ENCODE data around the gene LINGO4.
"Not testable (repeated sequence)": the region's sequence is repeated elsewhere in the genome, so short reads cannot be mapped to it uniquely, and the experiment has no call there.

Gene LINGO4

DNA sequence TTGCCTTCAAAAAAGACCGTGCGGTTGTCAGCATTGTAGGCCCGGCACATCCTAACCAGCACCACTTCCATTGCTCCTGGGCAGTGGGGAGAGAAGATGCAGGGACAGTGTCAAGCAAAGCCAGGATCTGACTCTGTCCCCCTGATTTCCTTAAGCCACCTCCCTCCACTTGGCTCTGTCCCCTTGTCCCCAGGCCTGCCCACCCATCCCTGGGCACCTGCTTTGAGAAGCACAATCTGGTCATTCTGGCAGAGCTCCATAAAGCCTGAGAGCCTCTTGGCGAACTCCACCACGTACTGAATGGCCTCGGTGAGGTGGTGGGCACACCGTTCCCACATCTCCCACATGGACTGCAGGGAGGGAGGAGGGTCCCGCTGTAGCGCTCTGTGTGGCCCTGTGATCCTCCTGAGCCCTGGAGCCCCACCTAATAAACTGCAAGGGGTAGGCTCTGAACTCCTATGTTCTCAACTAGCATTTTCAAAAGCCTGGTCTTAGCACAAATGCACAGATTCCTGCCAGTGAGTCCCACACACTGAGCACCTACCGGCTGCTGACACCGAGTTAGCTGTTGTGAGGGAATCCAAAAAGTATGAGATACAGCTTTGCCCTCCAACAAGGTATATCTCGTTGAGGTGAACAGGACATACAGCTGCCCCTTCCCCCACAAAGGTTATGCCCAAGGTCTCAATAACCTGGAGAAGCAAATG lies 8.2 kb upstream of the LINGO4 start:
- DNase-seq = no peak

GRCh38 chr1:151811181-151811580 lies 6.0 kb upstream of the LINGO4 start:
- DNase-seq = no peak

- no peak for DNase-seq
Measured at GRCh38 chr1:151809985-151810556, 4.9 kb upstream of the LINGO4 start.

GRCh38 chr1:151809290-151809984 lies 4.2 kb upstream of the LINGO4 start:
- no peak for DNase-seq

- DNase-seq = no peak
Measured at GRCh38 chr1:151807766-151808165, 2.5 kb upstream of the LINGO4 start.

DNA sequence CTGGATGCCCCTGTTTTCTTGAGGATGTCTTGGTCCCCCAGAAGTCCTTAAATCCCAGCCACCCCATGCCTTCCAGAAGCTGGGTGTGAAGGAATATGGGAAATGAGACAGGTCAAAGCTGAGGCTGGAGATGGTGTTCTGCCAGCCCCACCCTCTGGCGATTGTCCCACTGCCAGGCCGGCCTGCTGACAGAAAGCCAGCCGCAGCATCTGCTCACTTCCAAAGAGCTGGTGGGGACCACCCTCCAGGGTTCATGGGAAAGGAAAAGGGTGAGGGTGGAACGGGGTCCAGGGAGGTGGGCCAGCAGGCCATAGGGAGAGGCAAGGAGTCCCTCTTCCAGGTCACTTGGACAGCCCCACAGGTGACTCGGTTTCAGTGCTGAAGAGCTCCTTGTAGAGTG lies 1.9 kb upstream of the LINGO4 start:
- no peak for DNase-seq

- no peak for DNase-seq
Measured at GRCh38 chr1:151806170-151806569, 951 bp upstream of the LINGO4 start.

DNA sequence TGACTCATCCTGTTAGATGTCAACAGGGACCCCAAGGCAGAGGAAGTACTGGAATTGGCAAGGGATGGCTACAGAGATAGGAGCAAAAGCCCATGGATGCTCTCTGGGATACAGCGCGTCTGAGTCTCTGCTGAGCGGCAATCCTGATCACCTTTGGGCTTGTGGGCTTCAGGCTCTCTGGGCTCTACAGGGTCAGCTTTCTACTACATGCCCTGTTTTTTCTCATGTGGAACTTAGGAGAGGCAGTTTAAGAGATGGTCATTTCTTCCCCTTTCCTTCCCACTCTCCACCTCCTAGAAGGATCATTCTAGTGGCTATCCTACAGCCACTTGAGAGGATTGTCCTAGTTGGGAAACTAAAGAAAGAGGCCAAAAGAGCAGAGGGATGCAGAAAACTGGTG lies 1.3 kb downstream of the LINGO4 start:
- no peak for DNase-seq

- DNase-seq = no peak
Measured at GRCh38 chr1:151803164-151803563, 2.1 kb downstream of the LINGO4 start.

DNA sequence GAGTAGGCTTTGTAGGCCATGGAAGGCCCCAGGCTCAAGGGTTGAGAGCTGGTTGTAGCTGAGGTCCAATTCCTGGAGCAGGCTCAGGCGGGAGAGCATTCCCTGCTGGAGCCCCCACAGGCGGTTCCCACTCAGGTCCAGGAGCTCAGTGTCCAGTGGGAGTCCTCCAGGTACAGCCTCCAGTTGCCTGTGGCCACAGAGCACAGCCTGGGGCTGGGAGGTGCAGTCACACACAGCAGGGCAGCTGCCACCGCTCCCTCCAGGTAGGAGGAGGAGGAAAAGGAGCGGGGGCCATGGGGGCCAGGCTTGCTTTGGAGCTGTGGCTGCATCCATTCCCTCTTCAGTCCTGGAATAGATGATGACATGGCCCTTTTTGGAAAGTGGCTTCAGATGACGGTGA lies 2.8 kb downstream of the LINGO4 start:
- no peak for DNase-seq

- DNase-seq = no peak
Measured at GRCh38 chr1:151801846-151802245, 3.4 kb downstream of the LINGO4 start.

DNA sequence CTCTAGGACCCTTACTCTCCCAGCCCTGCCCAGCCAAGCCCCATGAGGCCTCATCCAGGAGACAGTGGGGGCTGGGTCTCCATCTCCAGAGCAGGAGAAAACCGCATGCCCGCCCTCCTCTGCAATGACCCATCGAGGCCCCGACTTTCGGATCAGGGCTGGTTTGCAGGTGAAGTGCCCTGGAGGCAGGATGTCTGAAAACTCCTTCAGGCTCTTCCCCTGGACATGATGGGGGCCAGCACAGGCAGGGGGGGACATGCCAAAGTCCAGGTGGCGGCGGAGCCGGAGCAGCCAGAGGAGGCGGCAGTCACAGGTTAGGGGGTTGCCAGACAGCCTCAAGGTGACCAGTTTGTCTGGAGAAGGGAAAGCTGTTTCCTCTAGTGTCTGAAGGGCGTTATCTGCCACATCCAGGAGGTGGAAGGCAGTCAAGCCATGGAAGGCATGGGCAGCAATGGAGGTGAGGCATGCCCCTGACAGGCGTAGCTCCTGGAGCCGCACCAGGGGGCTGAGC lies 3.9 kb downstream of the LINGO4 start:
- no peak for DNase-seq

- DNase-seq = no peak
Measured at GRCh38 chr1:151800830-151801229, 4.4 kb downstream of the LINGO4 start.

DNA sequence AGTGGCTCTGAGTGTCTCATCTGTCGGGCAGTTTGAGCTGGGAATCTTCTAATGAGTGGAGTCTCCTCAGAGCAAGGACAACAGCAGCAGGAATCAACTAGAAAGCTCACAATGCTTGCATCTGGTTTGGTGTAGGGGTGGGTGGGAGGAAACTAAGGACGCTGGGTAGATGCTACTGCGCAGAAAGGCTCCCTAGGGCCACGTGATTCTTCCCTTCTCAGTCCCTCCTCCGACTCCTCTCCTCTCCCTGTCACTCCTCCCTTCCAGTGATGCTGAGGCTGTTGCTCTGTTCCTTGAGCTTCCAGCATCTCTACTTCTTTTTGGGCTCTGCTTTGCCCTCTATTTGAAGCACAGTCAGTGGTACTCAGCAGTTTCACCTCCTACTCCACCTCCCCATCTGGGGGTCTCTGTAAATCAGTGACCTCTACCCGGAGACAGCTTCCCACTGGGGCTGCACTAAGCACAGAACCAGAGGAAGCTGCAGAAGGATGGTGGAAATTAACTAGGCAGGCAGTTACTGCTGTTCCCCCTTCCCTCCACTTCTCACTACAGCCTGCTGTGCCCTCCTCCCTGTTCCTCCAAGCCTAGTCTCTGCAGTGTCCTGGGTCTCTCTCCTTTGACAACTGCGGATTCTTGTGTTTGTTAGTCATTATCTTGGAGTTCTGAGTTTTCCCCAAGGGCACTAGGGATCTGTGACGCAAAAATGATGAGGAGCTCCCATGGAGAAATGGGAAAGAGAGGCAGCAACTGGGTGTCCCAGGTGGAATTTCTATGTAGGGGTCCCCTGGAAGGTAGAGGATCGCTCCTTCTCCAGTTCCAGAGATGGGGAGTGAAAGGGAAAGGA lies 5.8 kb downstream of the LINGO4 start:
- no peak for DNase-seq

GRCh38 chr1:151798571-151798970 lies 6.6 kb downstream of the LINGO4 start:
- DNase-seq = no peak

- DNase-seq = peak in 1 of 5 experiments; percentile 20
Measured at GRCh38 chr1:151790940-151791651, 14.1 kb downstream of the LINGO4 start.

DNA sequence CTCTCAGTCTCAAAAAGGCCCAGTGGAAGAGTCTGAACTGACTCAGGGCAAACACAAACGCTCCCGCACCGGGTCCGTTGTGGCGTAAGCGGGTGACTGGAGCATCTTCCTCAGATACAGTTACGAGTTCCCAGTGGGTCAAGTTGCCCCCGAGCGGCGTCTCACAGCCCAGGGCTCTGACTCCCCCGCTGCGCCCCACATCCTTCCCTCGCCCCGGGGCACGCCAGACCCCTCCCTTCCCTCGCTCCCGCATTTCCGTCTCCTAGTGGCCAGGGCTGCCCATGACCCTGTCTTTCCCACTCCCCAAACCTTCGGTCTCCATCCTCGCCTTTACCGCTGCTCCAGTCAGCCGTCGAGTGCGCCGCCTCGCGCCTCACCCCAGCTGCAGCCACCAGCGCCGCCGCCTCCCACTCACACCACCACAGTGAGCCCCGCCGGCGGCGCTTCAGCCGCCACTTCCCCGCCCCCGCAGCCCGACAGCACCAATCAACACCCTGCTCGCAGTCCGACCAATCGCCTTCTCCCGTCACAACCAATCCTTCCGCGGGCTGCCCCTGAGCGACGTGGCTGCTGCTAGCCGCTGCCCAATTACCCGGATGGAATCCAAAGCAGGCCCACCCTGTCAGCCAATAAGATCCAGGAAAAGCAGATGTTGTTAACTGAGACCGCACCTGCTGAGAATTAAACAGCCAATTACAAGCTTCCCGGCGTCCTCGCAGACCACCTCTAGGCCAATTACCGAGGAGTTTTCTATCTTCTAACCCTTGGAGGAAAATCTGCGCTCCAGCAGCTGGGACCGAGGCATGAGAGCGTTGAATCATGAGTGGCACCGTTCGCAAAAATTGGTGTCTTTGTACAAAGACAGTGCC lies 14.9 kb downstream of the LINGO4 start, which contains the start of gene TDRKH:
Gene TDRKH (minus strand): TSS at position 430 of the 869 bp plus-strand sequence. CDS start 7,478 bp downstream, outside the sequence.
- DNase-seq = peak; percentile 93 to 100 (median 98)

- no peak for DNase-seq
Measured at GRCh38 chr1:151787689-151788088, 17.5 kb downstream of the LINGO4 start.

DNA sequence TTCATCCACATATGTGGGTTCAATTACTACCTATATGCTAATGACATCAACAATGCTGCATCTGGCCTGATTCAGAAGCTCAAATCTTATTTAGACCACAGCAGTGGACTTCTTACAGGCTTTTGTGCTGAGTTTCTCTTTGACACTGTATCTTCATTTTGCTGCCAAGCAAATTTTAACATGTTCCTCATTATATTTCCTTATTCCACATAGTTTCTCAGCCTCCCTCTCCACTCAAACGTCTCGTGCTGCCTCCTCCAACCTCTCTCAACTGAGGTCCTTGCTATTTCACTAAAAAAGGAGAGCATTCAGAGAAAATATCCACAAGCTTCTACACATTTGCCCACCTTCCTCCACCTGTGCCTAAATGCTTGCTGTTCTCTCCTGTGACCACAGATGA lies 21.4 kb downstream of the LINGO4 start:
- no peak for DNase-seq

GRCh38 chr1:151782741-151783140 lies 22.5 kb downstream of the LINGO4 start:
- no peak for DNase-seq

- DNase-seq = not testable (repeated sequence)
Measured at GRCh38 chr1:151782026-151782425, 23.2 kb downstream of the LINGO4 start.
